ENCODE data around the gene FOSB. TPM values are rescaled to one million over a fixed set of nuclear protein-coding genes. Genes with fewer than 3 reads are reported as not detected.

Gene FOSB
- total RNA-seq, 5 donors from 2014 or later (not counting 1 experiment from before 2014, with no cell fraction given), result 6.7 to 1,173 (median 10.4) TPM

- Mint-ChIP-seq H3K4me1 (peaks cover 27 to 35% (median 29%) of the 10 kb centered on the region in 3 donors), H3K27me3 (peaks cover 4 to 7% of the 10 kb centered on the region in 2 donors), H3K4me3 (peak overlapping the region; percentile 89 to 95 (median 89)), H3K27ac (peak overlapping the region; percentile 53 to 75), H3K9me3 (no peaks in the 10 kb centered on the region), H3K36me3 (peaks cover 14% of the 10 kb centered on the region)
- ChIA-PET CTCF (interaction anchor here (0.6 to 4.8 kb wide), 6 partner anchors 12 to 27 kb away, joined by 3 to 31 read pairs (median 8); no protein-coding TSS in a partner anchor), POLR2A (interaction anchor here (0.6 to 3.4 kb wide), 15 partner anchors 9 to 1145 kb away, joined by 3 to 59 read pairs (median 6); no protein-coding TSS in a partner anchor)
- ATAC-seq (replicated peaks in 1 of 4) (no peak), DNase-seq (no peak)
- peak overlapping the region; percentile 73 to 86 for H3K4me3 ChIP-seq (ENCODE audit: control insufficient read depth in 1 of 2, extremely low read depth in 1 of 2, low read length in 1 of 2)
- peaks cover 5 to 38% of the 10 kb centered on the region in 2 experiments for H3K4me1 ChIP-seq (ENCODE audit: control insufficient read depth in 1 of 2, extremely low read depth in 1 of 2, insufficient read depth in 2 of 2, low read length in 2 of 2)
- WGBS (ENCODE audit: insufficient coverage), result 5% methylated on average over 7 of the region's 11 CpGs
- H3K27ac ChIP-seq (ENCODE audit: low read length), result peak overlapping the region; percentile 94
- no peaks in the 10 kb centered on the region for H3K9me3 ChIP-seq
- H3K27me3 ChIP-seq (replicated peaks in 1 of 2; ENCODE audit: control insufficient read depth in 2 of 2, extremely low read depth in 1 of 2, insufficient read depth in 2 of 2, low read length in 1 of 2), result peaks cover 0 to 38% of the 10 kb centered on the region in 2 experiments
- no peaks in the 10 kb centered on the region for H3K36me3 ChIP-seq (ENCODE audit: control insufficient read depth in 2 of 2, extremely low read depth in 1 of 2, insufficient read depth in 1 of 2, low read length in 1 of 2)
Measured at GRCh38 chr19:45467115-45467455, 711 bp upstream of the FOSB start.

GRCh38 chr19:45468159-45468651, 409 bp downstream of the FOSB start:
- peaks cover 7 to 42% of the 10 kb centered on the region in 2 experiments for H3K27me3 ChIP-seq (replicated peaks in 1 of 2; ENCODE audit: control insufficient read depth in 2 of 2, extremely low read depth in 1 of 2, insufficient read depth in 2 of 2, low read length in 1 of 2)
- H3K4me1 Mint-ChIP-seq, result peaks cover 33 to 42% (median 33%) of the 10 kb centered on the region in 3 donors
- ChIA-PET CTCF (interaction anchor here in 1 of 2 donors (0.7 to 4.8 kb wide), 4 partner anchors 11 to 29 kb away, joined by 5 to 31 read pairs (median 15); no protein-coding TSS in a partner anchor), POLR2A (interaction anchor here (0.5 to 3.4 kb wide), 11 partner anchors 10 to 418 kb away, joined by 3 to 59 read pairs (median 9); partner anchors contain the start of gene IRF2BP1 (in 1 of the 2))
- H3K36me3 Mint-ChIP-seq, result peaks cover 24% of the 10 kb centered on the region
- 0% methylated on average over 16 of the region's 31 CpGs for WGBS (ENCODE audit: insufficient coverage)
- H3K4me3 ChIP-seq (ENCODE audit: control insufficient read depth in 1 of 2, extremely low read depth in 1 of 2, low read length in 1 of 2), result peak overlapping the region; percentile 73 to 86
- H3K4me3 Mint-ChIP-seq, result peak overlapping the region; percentile 89 to 95 (median 89)
- peak overlapping the region; percentile 94 for H3K27ac ChIP-seq (ENCODE audit: low read length)
- H3K9me3 ChIP-seq, result no peaks in the 10 kb centered on the region
- no peaks in the 10 kb centered on the region for H3K36me3 ChIP-seq (ENCODE audit: control insufficient read depth in 2 of 2, extremely low read depth in 1 of 2, insufficient read depth in 1 of 2, low read length in 1 of 2)
- H3K9me3 Mint-ChIP-seq, result no peaks in the 10 kb centered on the region
- H3K4me1 ChIP-seq (ENCODE audit: control insufficient read depth in 1 of 2, extremely low read depth in 1 of 2, insufficient read depth in 2 of 2, low read length in 2 of 2), result peaks cover 8 to 48% of the 10 kb centered on the region in 2 experiments
- peaks cover 7 to 12% of the 10 kb centered on the region in 2 donors for H3K27me3 Mint-ChIP-seq
- DNase-seq (peak in 29 of 35 experiments; percentile 28 to 75 (median 49)), ATAC-seq (replicated peaks in 1 of 4) (peak in 2 of 4 experiments; percentile 2)
- H3K27ac Mint-ChIP-seq, result peak overlapping the region; percentile 93 to 97

- no peaks in the 10 kb centered on the region for H3K9me3 Mint-ChIP-seq
- ATAC-seq (replicated peaks in 1 of 4), result peak; percentile 24 to 57 (median 32)
- H3K4me3 ChIP-seq (ENCODE audit: control insufficient read depth in 1 of 2, extremely low read depth in 1 of 2, low read length in 1 of 2), result peak overlapping the region; percentile 73 to 86
- H3K4me1 ChIP-seq (ENCODE audit: control insufficient read depth in 1 of 2, extremely low read depth in 1 of 2, insufficient read depth in 2 of 2, low read length in 2 of 2), result peaks cover 8 to 48% of the 10 kb centered on the region in 2 experiments
- CTCF ChIA-PET, result interaction anchor here in 1 of 2 donors (0.5 to 4.8 kb wide), 5 partner anchors 10 to 32 kb away, joined by 3 to 31 read pairs (median 3); no protein-coding TSS in a partner anchor
- peaks cover 8 to 12% of the 10 kb centered on the region in 2 donors for H3K27me3 Mint-ChIP-seq
- 0% methylated on average over 12 of the region's 19 CpGs for WGBS (ENCODE audit: insufficient coverage)
- H3K36me3 ChIP-seq (ENCODE audit: control insufficient read depth in 2 of 2, extremely low read depth in 1 of 2, insufficient read depth in 1 of 2, low read length in 1 of 2), result no peaks in the 10 kb centered on the region
- H3K9me3 ChIP-seq, result no peaks in the 10 kb centered on the region
- H3K36me3 Mint-ChIP-seq, result peaks cover 28% of the 10 kb centered on the region
- POLR2A ChIA-PET, result interaction anchor here in 1 of 2 donors (0.6 to 3.4 kb wide), 6 partner anchors 9 to 234 kb away, joined by 4 to 59 read pairs (median 20); no protein-coding TSS in a partner anchor
- DNase-seq, result peak in 24 of 35 experiments; percentile 60 to 89 (median 74)
- peaks cover 33 to 42% (median 33%) of the 10 kb centered on the region in 3 donors for H3K4me1 Mint-ChIP-seq
- H3K27ac Mint-ChIP-seq, result peak overlapping the region; percentile 93 to 97
- H3K27ac ChIP-seq (ENCODE audit: low read length), result peak overlapping the region; percentile 94
- H3K4me3 Mint-ChIP-seq, result peak overlapping the region; percentile 89 to 95 (median 89)
- peaks cover 7 to 44% of the 10 kb centered on the region in 2 experiments for H3K27me3 ChIP-seq (replicated peaks in 1 of 2; ENCODE audit: control insufficient read depth in 2 of 2, extremely low read depth in 1 of 2, insufficient read depth in 2 of 2, low read length in 1 of 2)
Measured at GRCh38 chr19:45468803-45469131, 971 bp downstream of the FOSB start.

GRCh38 chr19:45469132-45469944, 1.5 kb downstream of the FOSB start:
- H3K4me1 ChIP-seq (ENCODE audit: control insufficient read depth in 1 of 2, extremely low read depth in 1 of 2, insufficient read depth in 2 of 2, low read length in 2 of 2), result peaks cover 8 to 48% of the 10 kb centered on the region in 2 experiments
- DNase-seq (peak; percentile 83 to 97 (median 94)), ATAC-seq (replicated peaks in 1 of 4) (peak; percentile 67 to 85 (median 84))
- H3K27ac ChIP-seq (ENCODE audit: low read length), result peak overlapping the region; percentile 94
- H3K27ac Mint-ChIP-seq, result peak overlapping the region; percentile 93 to 97
- peaks cover 7 to 47% of the 10 kb centered on the region in 2 experiments for H3K27me3 ChIP-seq (replicated peaks in 1 of 2; ENCODE audit: control insufficient read depth in 2 of 2, extremely low read depth in 1 of 2, insufficient read depth in 2 of 2, low read length in 1 of 2)
- H3K4me3 Mint-ChIP-seq, result peak overlapping the region; percentile 89 to 95 (median 89)
- peaks cover 34% of the 10 kb centered on the region for H3K36me3 Mint-ChIP-seq
- POLR2A ChIA-PET, result interaction anchor here (0.6 to 3.4 kb wide), 7 partner anchors 9 to 234 kb away, joined by 4 to 59 read pairs (median 7); no protein-coding TSS in a partner anchor
- WGBS (ENCODE audit: insufficient coverage), result 0% methylated on average over 34 of the region's 66 CpGs
- H3K9me3 ChIP-seq, result no peaks in the 10 kb centered on the region
- CTCF ChIA-PET, result interaction anchor here in 1 of 2 donors (0.5 to 4.8 kb wide), 6 partner anchors 9 to 33 kb away, joined by 3 to 31 read pairs (median 3); no protein-coding TSS in a partner anchor
- no peaks in the 10 kb centered on the region for H3K9me3 Mint-ChIP-seq
- H3K4me1 Mint-ChIP-seq, result peaks cover 33 to 42% (median 33%) of the 10 kb centered on the region in 3 donors
- no peaks in the 10 kb centered on the region for H3K36me3 ChIP-seq (ENCODE audit: control insufficient read depth in 2 of 2, extremely low read depth in 1 of 2, insufficient read depth in 1 of 2, low read length in 1 of 2)
- peak overlapping the region; percentile 73 to 86 for H3K4me3 ChIP-seq (ENCODE audit: control insufficient read depth in 1 of 2, extremely low read depth in 1 of 2, low read length in 1 of 2)
- peaks cover 12% of the 10 kb centered on the region in 2 donors for H3K27me3 Mint-ChIP-seq

- peaks cover 34% of the 10 kb centered on the region for H3K36me3 Mint-ChIP-seq
- H3K27ac ChIP-seq (ENCODE audit: low read length), result peak overlapping the region; percentile 94
- peaks cover 11 to 41% of the 10 kb centered on the region in 2 experiments for H3K27me3 ChIP-seq (replicated peaks in 1 of 2; ENCODE audit: control insufficient read depth in 2 of 2, extremely low read depth in 1 of 2, insufficient read depth in 2 of 2, low read length in 1 of 2)
- H3K9me3 Mint-ChIP-seq, result no peaks in the 10 kb centered on the region
- no peaks in the 10 kb centered on the region for H3K9me3 ChIP-seq
- ChIA-PET POLR2A (interaction anchor here (0.6 to 3.4 kb wide), 7 partner anchors 8 to 35 kb away, joined by 3 to 59 read pairs (median 7); no protein-coding TSS in a partner anchor), CTCF (interaction anchor here in 1 of 2 donors (1.0 to 4.8 kb wide), 4 partner anchors 9 to 30 kb away, joined by 3 to 31 read pairs (median 14); no protein-coding TSS in a partner anchor)
- H3K4me1 ChIP-seq (ENCODE audit: control insufficient read depth in 1 of 2, extremely low read depth in 1 of 2, insufficient read depth in 2 of 2, low read length in 2 of 2), result peaks cover 12 to 55% of the 10 kb centered on the region in 2 experiments
- ATAC-seq (replicated peaks in 1 of 4), result no peak
- H3K4me1 Mint-ChIP-seq, result peaks cover 40 to 49% (median 40%) of the 10 kb centered on the region in 3 donors
- no peaks in the 10 kb centered on the region for H3K36me3 ChIP-seq (ENCODE audit: control insufficient read depth in 2 of 2, extremely low read depth in 1 of 2, insufficient read depth in 1 of 2, low read length in 1 of 2)
- peaks cover 13 to 16% of the 10 kb centered on the region in 2 donors for H3K27me3 Mint-ChIP-seq
- 80% methylated on average over 9 of the region's 33 CpGs for WGBS (ENCODE audit: insufficient coverage)
- H3K4me3 Mint-ChIP-seq, result peak overlapping the region; percentile 89 to 95 (median 89)
- H3K27ac Mint-ChIP-seq, result peak overlapping the region; percentile 93 to 97
- DNase-seq, result peak in 4 of 35 experiments; percentile 25 to 59 (median 44)
- peak overlapping the region; percentile 73 to 86 for H3K4me3 ChIP-seq (ENCODE audit: control insufficient read depth in 1 of 2, extremely low read depth in 1 of 2, low read length in 1 of 2)
Measured at GRCh38 chr19:45469945-45470761, 2.4 kb downstream of the FOSB start.

All from T-cell (primary cell).